ENCODE measurements around the gene ADGRE1. TPM values are rescaled to one million over a fixed set of nuclear protein-coding genes. Genes with fewer than 3 reads are reported as not detected.
"Not testable (repeated sequence)": the region's sequence is repeated elsewhere in the genome, so short reads cannot be mapped to it uniquely, and the experiment has no call there.

The ADGRE1 gene
- total and polyA plus RNA-seq, 2 experiments from 2014 or later: not detected

- H3K79me2 ChIP-seq (ENCODE audit: insufficient read depth): no peaks in the 10 kb centered on the region
- H3K27me3 ChIP-seq (replicated peaks; ENCODE audit: insufficient read depth): no peaks in the 10 kb centered on the region
Measured at GRCh38 chr19:6864325-6864940, 22.9 kb upstream of the ADGRE1 start.

GRCh38 chr19:6865849-6866248, 21.5 kb upstream of the ADGRE1 start:
- H3K4me3 ChIP-seq: no peak overlapping the region
- in situ Hi-C loops (cut with MboI): loop anchor here (10.0 kb wide), 1 partner anchor 351 kb away; no protein-coding TSS in a partner anchor
- no peaks in the 10 kb centered on the region for H3K79me2 ChIP-seq (ENCODE audit: insufficient read depth)
- no peak for DNase-seq
- no peaks in the 10 kb centered on the region for H3K9me2 ChIP-seq (ENCODE audit: insufficient read depth)
- no peaks in the 10 kb centered on the region for H3K36me3 ChIP-seq (ENCODE audit: low read depth)
- no peak overlapping the region for H2AFZ ChIP-seq
- no peak overlapping the region for H3K4me2 ChIP-seq (ENCODE audit: unreplicated experiment)
- H3K27ac ChIP-seq: no peak overlapping the region
- H3K9me3 ChIP-seq (ENCODE audit: low read depth): no peaks in the 10 kb centered on the region
- TF ChIP-seq EZH2phosphoT487 (IDR thresholded peaks at IDR 0.05; ENCODE audit: insufficient read depth, low read depth) (no peak), EZH2 (IDR thresholded peaks at IDR 0.05; ENCODE audit: insufficient read depth, poor library complexity, severe bottlenecking) (no peak)
- no peak overlapping the region for H3K9ac ChIP-seq
- H3F3A ChIP-seq (ENCODE audit: insufficient read depth): no peaks in the 10 kb centered on the region
- H3K4me1 ChIP-seq (ENCODE audit: insufficient read depth): no peaks in the 10 kb centered on the region
- no peaks in the 10 kb centered on the region for H3K27me3 ChIP-seq (replicated peaks; ENCODE audit: insufficient read depth)
- H4K20me1 ChIP-seq (ENCODE audit: insufficient read depth): no peaks in the 10 kb centered on the region
- WGBS, 2 experiments (ENCODE audit: low coverage in 1 of 2, low lambda C conversion rate in 2 of 2, missing lambda C conversion rate in 2 of 2): 73% methylated on average over 10 of the region's 10 CpGs

More at GRCh38 chr19:6864325-6864940, 22.9 kb upstream of the ADGRE1 start:
- Histone ChIP-seq H3K4me2 (ENCODE audit: unreplicated experiment) (no peak overlapping the region), H3K4me3 (no peak overlapping the region), H3K9me2 (ENCODE audit: insufficient read depth) (no peaks in the 10 kb centered on the region), H3F3A (ENCODE audit: insufficient read depth) (no peaks in the 10 kb centered on the region), H2AFZ (no peak overlapping the region), H3K4me1 (ENCODE audit: insufficient read depth) (no peaks in the 10 kb centered on the region), H4K20me1 (ENCODE audit: insufficient read depth) (no peaks in the 10 kb centered on the region), H3K36me3 (ENCODE audit: low read depth) (no peaks in the 10 kb centered on the region), H3K9ac (no peak overlapping the region), H3K27ac (no peak overlapping the region), H3K9me3 (ENCODE audit: low read depth) (no peaks in the 10 kb centered on the region)
- no peak for TF ChIP-seq EZH2phosphoT487 (IDR thresholded peaks at IDR 0.05; ENCODE audit: insufficient read depth, low read depth)
- no peak for TF ChIP-seq EZH2 (IDR thresholded peaks at IDR 0.05; ENCODE audit: insufficient read depth, poor library complexity, severe bottlenecking)
- no peak for DNase-seq
- in situ Hi-C loops (cut with MboI): loop anchor here (10.0 kb wide), 1 partner anchor 350 kb away; no protein-coding TSS in a partner anchor
- WGBS, 2 experiments (ENCODE audit: low coverage in 1 of 2, low lambda C conversion rate in 2 of 2, missing lambda C conversion rate in 2 of 2): 59 to 65% methylated on average over 9 of the region's 9 CpGs

GRCh38 chr19:6866741-6867151, 20.6 kb upstream of the ADGRE1 start:
- TF ChIP-seq EZH2phosphoT487 (IDR thresholded peaks at IDR 0.05; ENCODE audit: insufficient read depth, low read depth) (no peak), EZH2 (IDR thresholded peaks at IDR 0.05; ENCODE audit: insufficient read depth, poor library complexity, severe bottlenecking) (no peak)
- Histone ChIP-seq H3K27me3 (replicated peaks; ENCODE audit: insufficient read depth) (no peaks in the 10 kb centered on the region), H3F3A (ENCODE audit: insufficient read depth) (no peaks in the 10 kb centered on the region), H3K4me3 (no peak overlapping the region), H3K9me3 (ENCODE audit: low read depth) (no peaks in the 10 kb centered on the region), H3K9me2 (ENCODE audit: insufficient read depth) (no peaks in the 10 kb centered on the region), H2AFZ (no peak overlapping the region), H4K20me1 (ENCODE audit: insufficient read depth) (no peaks in the 10 kb centered on the region), H3K4me1 (ENCODE audit: insufficient read depth) (no peaks in the 10 kb centered on the region), H3K79me2 (ENCODE audit: insufficient read depth) (no peaks in the 10 kb centered on the region), H3K4me2 (ENCODE audit: unreplicated experiment) (no peak overlapping the region), H3K27ac (no peak overlapping the region), H3K9ac (no peak overlapping the region), H3K36me3 (ENCODE audit: low read depth) (no peaks in the 10 kb centered on the region)
- in situ Hi-C loops (cut with MboI): loop anchor here (10.0 kb wide), 1 partner anchor 352 kb away; no protein-coding TSS in a partner anchor
- WGBS, 2 experiments (ENCODE audit: low coverage in 1 of 2, low lambda C conversion rate in 2 of 2, missing lambda C conversion rate in 2 of 2): 35% methylated on average over 6 of the region's 6 CpGs
- no peak for DNase-seq

GRCh38 chr19:6868351-6868750, 19.0 kb upstream of the ADGRE1 start:
- Histone ChIP-seq H2AFZ (no peak overlapping the region), H3K27me3 (replicated peaks; ENCODE audit: insufficient read depth) (no peaks in the 10 kb centered on the region), H3K4me2 (ENCODE audit: unreplicated experiment) (no peak overlapping the region), H3F3A (ENCODE audit: insufficient read depth) (no peaks in the 10 kb centered on the region), H4K20me1 (ENCODE audit: insufficient read depth) (no peaks in the 10 kb centered on the region), H3K4me3 (no peak overlapping the region), H3K9ac (no peak overlapping the region), H3K79me2 (ENCODE audit: insufficient read depth) (no peaks in the 10 kb centered on the region), H3K9me3 (ENCODE audit: low read depth) (no peaks in the 10 kb centered on the region), H3K36me3 (ENCODE audit: low read depth) (no peaks in the 10 kb centered on the region), H3K9me2 (ENCODE audit: insufficient read depth) (no peaks in the 10 kb centered on the region), H3K4me1 (ENCODE audit: insufficient read depth) (no peaks in the 10 kb centered on the region), H3K27ac (no peak overlapping the region)
- 14 to 16% methylated on average over 4 of the region's 4 CpGs for WGBS, 2 experiments (ENCODE audit: low coverage in 1 of 2, low lambda C conversion rate in 2 of 2, missing lambda C conversion rate in 2 of 2)
- TF ChIP-seq EZH2 (IDR thresholded peaks at IDR 0.05; ENCODE audit: insufficient read depth, poor library complexity, severe bottlenecking) (no peak), EZH2phosphoT487 (IDR thresholded peaks at IDR 0.05; ENCODE audit: insufficient read depth, low read depth) (no peak)
- in situ Hi-C loops (cut with MboI): loop anchor here (10.0 kb wide), 1 partner anchor 354 kb away; no protein-coding TSS in a partner anchor
- no peak for DNase-seq

GRCh38 chr19:6869151-6869882, 18.1 kb upstream of the ADGRE1 start:
- H2AFZ ChIP-seq; DNase-seq; H3K4me2 ChIP-seq (ENCODE audit: unreplicated experiment); H3F3A ChIP-seq (ENCODE audit: insufficient read depth); H3K9ac ChIP-seq; H3K27me3 ChIP-seq (replicated peaks; ENCODE audit: insufficient read depth); H4K20me1 ChIP-seq (ENCODE audit: insufficient read depth); H3K4me1 ChIP-seq (ENCODE audit: insufficient read depth); H3K79me2 ChIP-seq (ENCODE audit: insufficient read depth); H3K27ac ChIP-seq; H3K36me3 ChIP-seq (ENCODE audit: low read depth); H3K4me3 ChIP-seq; H3K9me2 ChIP-seq (ENCODE audit: insufficient read depth); H3K9me3 ChIP-seq (ENCODE audit: low read depth): not testable (repeated sequence)
- in situ Hi-C loops (cut with MboI): loop anchor here (10.0 kb wide), 1 partner anchor 355 kb away; no protein-coding TSS in a partner anchor
- 71 to 72% methylated on average over 22 of the region's 22 CpGs for WGBS, 2 experiments (ENCODE audit: low coverage in 1 of 2, low lambda C conversion rate in 2 of 2, missing lambda C conversion rate in 2 of 2)

All from GM23248 (cell line).